ENCODE results near the gene DIS3L2.

The DIS3L2 gene

DNA sequence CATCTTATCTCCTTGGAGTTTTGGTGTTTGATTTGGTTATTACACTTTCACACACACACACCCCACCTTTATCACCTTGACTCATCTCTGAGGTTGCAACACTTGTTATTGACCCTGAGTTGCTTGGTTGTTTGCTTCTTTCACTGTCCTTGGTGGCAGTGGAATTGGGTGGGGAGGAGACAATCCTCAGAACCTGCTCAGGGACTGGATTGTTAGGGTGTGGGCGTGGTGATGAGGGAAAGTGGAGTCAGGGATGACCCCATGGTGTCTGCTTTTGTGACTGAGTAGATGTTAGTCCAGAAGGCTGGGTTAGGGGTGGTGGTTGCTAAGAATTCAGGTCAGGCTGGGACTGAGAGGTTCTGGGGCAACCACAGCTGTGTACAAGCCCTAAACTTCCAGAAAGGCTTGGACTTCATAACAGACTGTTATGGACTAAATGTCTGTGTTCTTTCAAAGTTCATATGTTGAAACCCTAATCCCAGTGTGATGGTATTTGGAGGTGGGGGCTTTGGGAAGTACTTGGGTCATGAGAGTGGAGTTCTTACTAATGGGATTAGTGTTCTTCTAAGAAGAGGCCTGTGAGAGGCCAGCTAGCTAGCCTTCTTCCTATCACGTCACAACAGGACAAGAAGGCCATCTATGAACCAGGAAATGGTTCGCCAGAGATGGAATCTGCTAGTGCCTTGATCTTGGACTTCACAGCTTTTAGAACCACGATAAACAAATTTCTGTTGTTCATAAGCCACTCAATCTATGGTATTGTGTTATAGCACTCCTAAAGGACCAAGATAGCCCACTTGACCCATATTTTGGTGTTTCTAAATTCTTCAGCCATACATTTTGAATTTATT lies 3.4 kb upstream of the DIS3L2 start:
- no peak for DNase-seq

DNA sequence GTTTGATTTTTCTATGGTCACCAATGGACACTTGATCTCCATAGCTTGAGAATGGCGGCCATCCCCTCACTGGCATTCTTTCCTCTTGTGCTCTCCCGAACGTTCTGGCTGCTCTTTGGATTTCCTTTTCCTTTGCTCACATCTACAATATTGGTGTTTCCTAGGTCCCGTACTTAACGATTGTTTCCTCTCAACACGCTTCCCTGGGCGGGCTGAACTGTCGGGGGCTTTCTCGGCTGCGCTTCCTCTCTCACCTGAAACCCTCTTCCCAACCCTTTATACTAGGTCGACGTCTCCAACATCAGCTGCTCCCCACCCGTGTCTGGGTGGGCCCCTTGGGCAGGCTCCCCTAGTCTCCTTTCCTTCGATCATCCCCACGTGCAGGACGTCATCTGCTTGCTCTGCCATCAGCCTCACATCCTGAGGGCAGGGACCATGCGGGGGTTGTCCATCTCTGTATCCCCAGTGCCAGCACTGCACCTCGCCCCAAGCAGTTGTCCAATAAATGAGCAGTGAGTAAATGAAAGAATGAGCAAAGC lies 634 bp upstream of the DIS3L2 start:
- DNase-seq, result no peak

DNA sequence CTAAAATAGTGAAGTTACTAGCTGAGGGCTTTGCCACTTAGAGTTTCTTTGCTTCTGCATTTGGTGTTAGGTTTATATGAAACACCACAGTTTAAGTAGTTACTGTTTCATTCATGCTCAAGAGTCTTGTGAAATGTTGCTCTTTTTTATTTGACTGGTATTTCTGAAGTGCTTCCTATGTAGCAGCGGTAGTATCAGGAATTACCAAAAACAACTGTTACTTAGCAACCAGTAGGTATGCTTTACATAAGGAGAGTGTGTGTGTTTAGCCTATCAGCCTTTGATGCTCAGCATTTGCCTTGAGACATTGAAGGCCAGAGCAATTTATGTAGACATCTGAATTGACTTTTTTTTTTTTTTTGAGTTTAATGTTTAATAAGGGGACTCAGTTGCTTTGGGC lies 3.6 kb downstream of the DIS3L2 start:
- no peak for DNase-seq

DNA sequence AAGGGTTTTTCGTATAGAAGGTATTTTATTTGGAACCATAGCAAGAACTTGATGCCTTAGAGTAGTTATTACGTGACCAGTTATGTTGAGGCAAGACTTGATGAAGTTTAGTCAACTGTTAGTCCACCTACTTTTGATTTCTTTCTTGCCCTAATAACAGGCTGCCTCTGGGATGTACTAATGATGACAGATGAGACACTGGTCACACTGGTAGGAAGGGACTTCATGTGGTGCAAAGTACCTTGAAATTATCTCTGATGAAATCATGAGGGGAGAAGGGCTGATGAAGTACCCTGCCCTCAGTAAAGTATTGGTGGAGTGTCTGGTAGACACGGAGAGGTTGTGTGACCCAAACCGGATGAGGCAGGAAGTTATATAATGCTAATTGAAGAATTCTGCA lies 5.4 kb downstream of the DIS3L2 start:
- no peak for DNase-seq

DNA sequence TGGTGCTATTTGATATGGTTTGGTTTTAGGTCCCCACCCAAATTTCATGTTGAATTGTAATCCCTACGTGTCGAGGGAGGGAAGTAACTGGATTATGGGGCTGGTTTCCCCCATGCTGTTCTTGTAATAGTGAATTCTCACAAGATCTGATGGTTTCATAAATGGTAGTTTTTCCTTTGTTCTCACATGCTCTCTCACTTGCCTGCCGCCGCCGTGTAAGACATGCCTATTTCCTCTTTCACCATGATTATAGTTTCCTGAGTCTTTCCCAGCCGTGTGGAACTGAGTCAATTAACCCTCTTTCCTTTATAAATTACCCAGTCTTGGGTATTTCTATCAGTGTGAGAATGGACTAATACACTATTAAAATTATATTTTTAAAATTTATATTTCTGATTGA lies 7.3 kb downstream of the DIS3L2 start:
- DNase-seq, result no peak

DNA sequence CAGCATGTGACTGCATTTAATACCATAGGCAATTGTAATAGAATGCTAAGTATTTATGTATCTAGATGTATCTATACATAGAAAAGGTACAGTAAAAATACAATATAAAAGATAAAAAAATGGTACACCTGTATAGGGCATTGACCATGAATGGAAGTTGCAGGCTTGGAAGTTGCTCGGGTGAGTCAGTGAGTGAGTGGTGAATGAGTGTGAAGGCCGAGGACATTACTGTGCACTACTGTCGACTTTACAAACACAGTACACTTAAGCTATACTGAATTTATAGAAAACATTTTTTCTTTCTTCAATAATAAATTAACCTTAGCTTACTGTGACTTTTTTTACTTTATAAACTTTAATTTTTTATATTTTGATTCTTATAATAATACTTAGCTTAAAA lies 8.9 kb downstream of the DIS3L2 start:
- no peak for DNase-seq

DNA sequence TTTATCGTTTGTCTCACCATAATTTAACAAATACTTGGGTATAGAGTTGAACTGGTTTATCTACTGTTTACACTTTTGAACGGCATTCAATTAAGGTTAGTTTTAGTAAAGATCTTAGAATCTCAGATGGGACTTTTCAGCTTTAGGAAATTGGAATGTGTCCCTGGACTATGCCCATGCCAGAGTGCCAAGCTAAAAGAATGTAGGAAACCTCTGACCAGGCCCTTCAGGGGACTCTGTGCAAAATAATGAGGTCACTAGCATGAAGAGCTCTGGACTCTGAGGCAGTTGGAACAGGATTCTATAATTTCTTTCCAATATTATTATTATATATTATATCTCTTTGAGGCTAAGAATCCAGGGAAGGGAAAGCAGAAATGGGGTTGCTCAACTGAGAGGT lies 13.5 kb downstream of the DIS3L2 start:
- DNase-seq, result no peak

DNA sequence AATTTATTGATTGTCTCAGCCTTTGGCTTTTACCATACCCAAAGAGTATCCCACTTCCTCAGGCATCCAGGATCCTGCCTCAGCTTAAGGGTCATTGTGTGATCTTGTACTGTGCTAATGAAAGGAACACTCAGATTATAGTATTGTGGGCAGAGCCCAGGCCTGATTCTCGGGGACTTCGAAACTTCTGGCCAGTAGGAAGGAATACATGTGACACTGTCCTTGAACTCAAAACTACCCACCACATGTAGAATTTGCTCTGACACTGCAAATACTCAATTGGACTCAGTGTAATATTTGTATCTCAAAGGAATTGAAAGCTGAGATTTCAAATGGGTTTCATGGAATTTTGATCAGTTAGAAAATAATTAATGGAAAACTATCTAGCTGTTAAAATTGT lies 15.9 kb downstream of the DIS3L2 start:
- no peak for DNase-seq

DNA sequence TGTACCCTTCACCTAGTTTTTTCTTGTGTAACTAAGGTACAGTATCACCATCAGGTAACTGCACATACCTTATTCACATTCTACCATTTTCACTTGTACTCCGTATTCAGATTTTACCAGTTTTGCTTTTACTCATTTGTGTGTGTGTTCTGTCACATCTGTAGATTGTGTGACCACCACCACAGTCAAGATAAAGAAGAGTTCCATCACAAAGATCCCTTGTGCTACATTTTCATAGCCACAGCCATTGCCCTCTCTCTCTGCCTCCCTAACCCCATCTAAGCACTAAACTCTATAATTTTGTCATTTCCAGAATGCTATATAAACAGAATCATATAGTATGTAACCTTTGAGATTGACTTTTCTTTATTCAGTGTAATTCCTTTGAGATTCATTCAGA lies 23.5 kb downstream of the DIS3L2 start:
- DNase-seq, result no peak

DNA sequence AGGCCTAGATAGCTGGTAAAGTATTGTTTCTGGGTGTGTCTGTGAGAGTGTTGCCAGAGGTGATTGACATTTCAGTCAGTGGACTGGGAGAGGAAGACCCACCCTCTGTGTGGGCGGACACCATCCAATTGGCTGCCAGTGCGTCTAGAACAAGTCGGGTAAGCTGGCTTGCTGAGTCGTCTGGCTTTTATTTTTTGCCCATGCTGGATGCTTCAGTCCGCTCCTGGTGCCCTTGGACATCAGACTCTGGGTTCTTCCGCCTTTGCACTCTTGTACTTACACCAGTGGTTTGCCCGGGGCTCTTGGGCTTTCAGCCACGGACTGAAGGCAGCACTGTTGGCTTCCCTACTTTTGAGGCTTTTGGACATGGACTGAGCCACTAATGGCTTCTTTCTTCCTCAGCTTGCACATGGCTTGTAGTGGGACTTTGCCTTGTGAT lies 24.3 kb downstream of the DIS3L2 start:
- DNase-seq, result no peak

DNA sequence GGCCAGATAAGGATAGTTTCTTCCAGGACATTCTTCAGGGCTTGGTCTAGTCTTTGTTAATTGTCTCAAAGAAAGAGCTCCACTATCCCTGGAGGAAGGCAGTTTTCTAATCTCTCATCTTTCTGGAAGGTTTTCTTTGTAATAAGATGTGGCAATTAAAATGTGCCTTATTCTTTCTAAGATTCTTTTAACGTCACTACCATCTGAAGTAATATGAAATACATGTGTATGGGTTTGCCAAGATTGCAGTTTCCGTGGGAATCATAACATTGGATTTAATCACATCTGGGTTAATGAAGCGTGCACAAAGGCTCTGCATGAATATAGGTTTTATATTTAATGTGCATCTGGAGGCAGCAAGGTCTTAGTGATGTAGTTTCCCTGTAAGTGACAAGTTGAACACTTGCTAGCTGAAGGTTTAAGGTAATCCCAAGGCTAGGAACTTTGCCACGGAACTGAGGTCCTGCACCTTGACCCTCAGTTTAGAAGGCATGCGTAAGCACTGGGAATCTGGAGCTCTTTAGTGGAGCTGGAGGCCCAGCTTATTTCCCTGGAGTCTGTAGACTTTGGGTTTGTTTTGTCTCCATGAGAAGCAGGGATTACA lies 25.7 kb downstream of the DIS3L2 start:
- DNase-seq, result no peak

DNA sequence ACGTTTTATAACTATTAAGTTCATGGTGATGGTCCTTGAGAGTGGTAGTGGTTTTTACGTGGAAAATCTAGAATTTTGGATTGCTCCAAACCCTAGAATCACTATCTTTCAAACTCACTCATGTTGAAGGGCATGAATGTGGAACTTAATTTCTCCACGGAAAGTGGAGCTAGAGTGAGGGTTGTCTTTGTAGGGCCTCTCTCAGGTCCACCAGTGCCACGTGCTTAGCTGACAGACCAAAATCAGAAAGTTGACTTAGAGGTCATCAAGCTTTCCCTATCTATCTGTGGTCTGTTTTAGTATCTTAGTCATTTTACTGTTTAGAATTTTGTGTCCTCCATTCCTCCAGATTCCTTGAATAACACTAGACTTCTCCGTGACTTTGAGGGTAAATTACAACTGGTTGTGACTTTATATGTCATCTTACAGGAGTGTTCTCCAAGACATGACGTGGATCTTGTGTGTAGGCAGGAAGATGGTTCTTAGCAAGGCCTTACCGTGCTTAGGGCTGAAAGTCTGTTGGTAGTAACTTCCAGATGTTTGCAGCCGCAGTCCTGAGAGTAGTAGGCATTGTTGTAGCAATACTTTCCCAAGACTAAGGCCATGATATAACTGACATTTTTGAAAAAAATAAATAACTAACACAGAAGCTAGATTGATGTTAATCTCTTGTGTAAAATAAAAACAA lies 26.8 kb downstream of the DIS3L2 start:
- no peak for DNase-seq

DNA sequence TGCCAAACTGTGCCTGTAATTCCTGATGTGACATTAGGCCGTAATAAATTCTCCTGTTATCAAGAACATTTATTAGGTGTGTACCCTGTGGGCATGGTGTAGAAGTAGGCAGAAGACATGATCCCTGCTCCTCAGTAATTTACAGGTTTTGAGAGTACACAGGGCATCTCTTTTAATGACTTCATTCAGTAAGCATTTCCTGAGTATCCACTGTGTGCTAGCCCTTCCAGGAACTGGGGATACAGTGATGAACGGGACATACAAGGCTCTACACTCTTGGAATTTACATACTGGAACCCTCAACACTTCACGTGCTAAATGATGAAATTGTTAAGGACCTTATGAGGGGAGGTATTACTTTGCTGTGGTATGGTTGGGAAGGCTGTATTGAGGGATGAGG lies 30.2 kb downstream of the DIS3L2 start:
- DNase-seq, result no peak

DNA sequence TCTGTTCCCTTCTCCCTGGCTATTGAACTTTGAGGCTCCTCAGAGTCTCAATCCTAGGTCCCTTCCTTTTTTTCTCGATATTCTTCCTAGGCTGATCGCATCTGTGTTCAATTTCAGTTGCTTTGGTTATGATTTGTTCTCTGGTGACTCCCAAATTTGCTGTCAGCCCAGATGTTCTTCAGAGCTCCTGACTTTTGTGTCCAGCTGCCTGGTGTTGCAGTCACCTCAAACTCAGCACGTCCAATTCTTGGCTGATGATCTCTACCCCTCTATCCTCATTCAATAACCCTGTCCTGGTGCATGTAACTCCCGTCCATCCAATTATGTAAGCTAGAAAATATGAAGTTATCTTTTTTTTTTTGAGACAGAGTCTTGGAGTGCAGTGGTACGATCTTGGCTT lies 31.4 kb downstream of the DIS3L2 start:
- no peak for DNase-seq

DNA sequence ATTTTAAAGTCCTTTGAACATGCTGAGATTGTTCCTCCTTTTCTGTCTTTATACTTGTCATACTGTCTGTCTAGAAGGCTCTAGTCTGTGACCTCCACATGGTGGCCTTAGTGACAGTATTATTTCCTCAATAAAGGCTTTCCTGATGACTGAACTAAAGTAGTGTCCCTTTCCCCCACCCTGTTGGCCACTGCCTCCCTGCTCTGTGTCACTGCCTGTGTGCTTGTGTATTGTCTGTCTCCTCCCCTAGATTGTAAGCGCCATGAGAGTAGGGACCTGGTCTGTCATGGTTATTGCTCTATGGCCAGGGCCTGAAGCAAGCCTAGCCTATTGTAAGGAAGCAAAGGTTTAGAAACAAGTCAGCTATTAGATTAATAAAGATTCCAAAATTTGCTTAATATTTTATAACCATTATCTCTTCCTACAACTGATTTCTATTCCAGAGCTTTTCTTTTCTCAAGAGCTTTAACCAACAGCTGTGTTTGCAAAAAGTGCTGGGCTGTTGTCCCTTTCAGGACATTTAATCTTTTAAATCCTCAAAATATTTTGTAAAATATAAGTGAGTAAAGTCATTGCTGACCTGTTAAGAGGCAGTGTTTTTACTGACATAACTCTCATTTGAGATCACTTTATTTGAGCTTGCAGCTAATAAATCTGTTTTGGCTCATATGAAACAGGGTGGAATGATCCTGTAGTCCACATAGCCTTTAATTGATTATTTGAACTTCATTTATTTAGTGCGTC lies 35.5 kb downstream of the DIS3L2 start:
- DNase-seq, result no peak

DNA sequence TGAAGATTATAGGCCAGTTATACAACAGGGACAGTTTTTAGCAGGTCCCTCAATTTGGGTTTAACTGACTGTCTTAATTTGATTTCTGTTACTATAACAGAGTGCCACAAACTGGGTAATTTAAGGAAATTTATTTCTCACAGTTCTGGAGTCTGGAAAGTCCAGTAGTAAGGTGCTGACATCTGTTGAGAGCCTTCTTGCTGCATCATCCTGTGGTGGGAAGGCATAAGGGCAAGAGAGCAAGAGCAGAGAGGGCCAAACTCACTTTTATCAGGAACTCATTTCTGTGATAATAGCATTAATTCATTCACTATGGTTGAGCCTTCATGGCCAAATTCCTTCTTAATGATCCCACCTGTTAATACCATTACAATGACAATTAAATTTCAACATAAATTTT lies 36.5 kb downstream of the DIS3L2 start:
- DNase-seq, result no peak

DNA sequence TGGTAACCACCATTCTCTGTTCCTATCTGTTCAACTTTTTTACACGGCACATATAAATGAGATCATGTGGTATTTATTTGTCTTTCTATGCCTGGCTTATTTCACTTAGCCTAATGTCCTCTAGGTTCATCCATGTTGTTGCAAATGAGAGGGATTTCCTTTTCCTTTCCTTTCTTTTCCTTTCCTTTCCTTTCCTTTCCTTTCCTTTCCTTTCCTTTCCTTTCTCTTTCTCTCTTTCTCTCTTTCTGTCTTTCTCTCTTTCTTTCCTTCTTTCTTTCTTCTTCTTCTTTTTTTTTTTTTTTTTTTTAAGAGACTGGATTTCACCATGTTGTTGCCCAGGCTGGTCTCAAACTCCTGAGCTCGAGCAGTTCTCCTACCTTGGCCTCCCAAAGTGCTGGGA lies 38.9 kb downstream of the DIS3L2 start:
- DNase-seq, result no peak

DNA sequence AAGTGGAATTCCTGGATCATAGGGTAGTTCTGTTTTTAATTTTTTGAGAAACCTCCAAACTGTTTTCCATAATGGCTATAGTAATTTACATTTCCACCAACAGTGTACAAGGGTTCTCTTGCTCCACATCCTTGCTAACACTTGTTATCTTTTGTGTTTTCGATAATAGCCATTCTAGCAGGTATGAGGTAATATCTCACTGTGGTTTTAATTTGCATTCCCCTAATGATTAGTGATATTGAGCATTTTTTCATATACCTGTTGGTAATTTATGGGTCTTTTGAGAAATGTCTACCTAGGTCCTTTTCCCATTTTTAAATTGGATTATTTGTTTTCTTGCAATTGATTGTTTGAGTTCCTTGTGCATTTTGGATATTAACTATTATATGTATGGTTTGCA lies 39.6 kb downstream of the DIS3L2 start:
- no peak for DNase-seq

DNA sequence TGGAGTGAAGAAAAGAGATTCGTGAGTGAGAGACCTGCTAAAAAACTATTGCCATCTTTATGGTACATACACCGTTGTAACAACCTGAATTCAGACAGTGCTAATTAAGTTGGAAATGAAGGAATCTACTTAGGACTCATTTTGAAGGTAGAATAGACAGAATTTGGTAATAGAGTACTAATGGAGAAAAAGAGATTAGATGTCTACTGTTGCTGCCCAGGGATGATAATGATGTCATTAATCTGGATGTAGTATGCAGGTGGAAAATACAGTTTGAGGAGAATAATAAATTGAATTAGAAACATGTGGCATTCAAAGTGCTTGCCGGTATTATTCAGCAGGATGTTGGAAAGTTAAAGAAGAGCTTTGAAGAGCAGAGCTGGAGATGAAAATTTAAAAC lies 44.7 kb downstream of the DIS3L2 start:
- no peak for DNase-seq

DNA sequence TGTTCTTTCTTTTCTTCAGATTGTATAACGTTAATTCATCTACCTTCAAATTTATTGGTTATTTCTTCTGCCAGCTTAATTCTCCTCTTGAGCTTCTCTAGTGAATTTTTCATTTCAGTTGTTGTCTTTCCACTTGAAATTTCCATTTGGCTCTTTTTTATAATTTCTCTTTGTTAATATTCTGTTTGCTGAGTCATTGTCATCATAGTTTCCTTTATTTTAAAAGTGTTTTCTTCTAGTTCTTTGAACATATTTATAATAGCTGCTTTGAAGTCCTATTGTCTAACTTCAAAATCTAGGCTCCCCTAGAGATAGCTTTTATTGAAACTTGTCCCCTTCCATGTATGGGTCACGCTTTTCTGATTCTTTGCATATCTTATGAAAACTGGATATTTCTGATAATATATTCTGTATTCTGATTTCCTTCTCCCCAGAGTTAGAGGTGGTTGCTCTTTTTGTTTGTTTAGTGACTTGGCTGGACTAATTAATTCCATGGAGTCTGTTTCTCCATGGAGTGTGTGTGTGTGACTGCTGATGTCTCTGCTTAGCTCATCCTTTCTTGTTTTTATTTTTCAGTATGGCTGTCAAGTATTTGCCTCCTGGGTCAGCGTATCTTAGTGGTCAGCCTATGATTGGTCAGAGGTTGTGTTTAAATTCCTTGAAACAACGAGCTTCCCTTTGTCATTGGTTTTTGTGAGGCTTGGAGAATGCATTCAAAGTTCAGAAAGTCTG lies 47.6 kb downstream of the DIS3L2 start:
- no peak for DNase-seq

DNA sequence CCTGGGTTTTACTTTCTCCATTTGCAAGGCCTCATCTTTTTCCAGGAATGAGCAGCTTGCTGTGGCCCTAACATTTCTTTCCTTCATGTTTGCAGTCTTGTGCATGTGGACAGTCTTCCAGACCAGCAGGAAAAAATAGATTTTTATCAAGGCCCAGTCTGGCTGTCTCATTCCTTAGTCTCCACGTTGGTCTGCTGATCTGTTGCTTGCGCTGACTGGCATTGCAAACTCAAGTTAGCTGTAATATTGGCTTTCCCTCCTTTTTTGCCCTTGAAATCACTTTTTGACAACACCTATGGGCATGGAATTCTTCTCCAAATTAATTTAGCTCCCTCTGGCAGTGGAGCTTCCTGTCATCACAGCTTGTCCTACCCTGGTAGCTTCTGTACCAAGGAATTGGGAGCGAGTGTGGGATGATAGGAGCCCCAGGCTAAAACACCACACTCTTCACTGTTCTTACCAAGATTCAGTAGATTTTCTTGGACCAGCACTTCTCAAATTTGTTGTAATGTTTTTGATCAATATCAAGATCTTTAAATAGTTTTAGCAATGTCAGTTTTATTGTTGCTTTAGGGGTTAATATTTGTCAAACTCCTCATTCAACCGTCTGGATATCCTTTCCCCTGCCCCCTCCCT lies 48.2 kb downstream of the DIS3L2 start:
- no peak for DNase-seq

Data from Kasumi-1 (cell line).